ENCODE data around the gene ZNRF1. TPM values are rescaled to one million over a fixed set of nuclear protein-coding genes. Genes with fewer than 3 reads are reported as not detected.

Gene ZNRF1
- total and polyA plus RNA-seq, 2 of the 8 experiments (the other 6 are each of a cell fraction or from before 2014, with no cell fraction given): 33.5 to 52.9 TPM

- TF ChIP-seq CHD7 (IDR thresholded peaks at IDR 0.05; ENCODE audit: insufficient replicate concordance, low read length) (no peak), CHD1 (IDR thresholded peaks at IDR 0.05; ENCODE audit: low read depth, low read length) (no peak), NANOG (IDR thresholded peaks at IDR 0.05; ENCODE audit: insufficient read depth, low read depth, low read length, poor library complexity, severe bottlenecking) (no peak), CTBP2 (IDR thresholded peaks at IDR 0.05; ENCODE audit: borderline replicate concordance, insufficient read depth, insufficient read length, low read length) (no peak), E2F6 (IDR thresholded peaks at IDR 0.05) (no peak), ATF3 (IDR thresholded peaks at IDR 0.05; ENCODE audit: insufficient read depth, low read depth, low read length) (no peak), CBX8 (IDR thresholded peaks at IDR 0.05; ENCODE audit: borderline replicate concordance, low read depth, low read length) (no peak)
Observed at GRCh38 chr16:75118943-75119539, 120.2 kb downstream of the ZNRF1 start (continued).

Measured in H1 (cell line).